RWPE1 (cell line): ENCODE measurements around the gene GPR152.
"Not testable (repeated sequence)": the region's sequence is repeated elsewhere in the genome, so short reads cannot be mapped to it uniquely, and the experiment has no call there.

Source experiments
- CTCF ChIA-PET: fragments of 350-600 bp; sonication (Branson Sonifier 250); formaldehyde crosslinking; extraction: SDS; loops from one replicate; lab custom pipeline; 2021; lab: Yijun Ruan, JAX
- POLR2A ChIA-PET: fragments of 400-600 bp; formaldehyde crosslinking; extraction: SDS; loops from one replicate; lab custom pipeline; 2020; ENCODE audit warnings: antibody characterized with exemption; ENCODE audit not compliant: low non-redundant PET; lab: Yijun Ruan, JAX
- DNase-seq: peaks from one replicate; pipeline ENCODE4 v3.0.0; 2012; ENCODE audit warnings: low spot score
- H3K27ac ChIP-seq: fragments of 450-650 bp; 2 replicates; pipeline ENCODE4 v1.5.1; 2017
- TF ChIP-seq, protein P1 (sequence below): fragments of 450-650 bp; conservative IDR thresholded peaks from 2 replicates; pipeline ENCODE4 v1.5.1; 2017; ENCODE audit warnings: low read depth, mild to moderate bottlenecking

Gene GPR152

DNA sequence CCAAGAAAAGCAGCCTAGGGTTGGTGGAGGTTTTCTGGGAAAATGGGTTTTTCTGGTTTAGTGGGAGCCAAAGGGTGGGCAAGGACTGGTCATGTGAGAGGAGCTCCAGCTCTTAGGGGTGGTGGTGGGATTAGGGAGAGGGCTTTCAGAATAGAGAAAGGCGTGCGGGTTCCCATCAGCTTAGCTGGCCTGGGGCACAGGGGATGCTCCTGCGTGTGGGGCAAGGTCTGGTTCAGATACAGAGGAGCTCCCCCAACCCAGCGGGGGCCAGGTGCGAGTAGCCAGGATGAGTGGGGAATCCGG is 15.9 kb upstream of the GPR152 start:
- H3K27ac ChIP-seq: peak overlapping the region; percentile 96
- no peak for DNase-seq
- TF ChIP-seq, protein P1, sequence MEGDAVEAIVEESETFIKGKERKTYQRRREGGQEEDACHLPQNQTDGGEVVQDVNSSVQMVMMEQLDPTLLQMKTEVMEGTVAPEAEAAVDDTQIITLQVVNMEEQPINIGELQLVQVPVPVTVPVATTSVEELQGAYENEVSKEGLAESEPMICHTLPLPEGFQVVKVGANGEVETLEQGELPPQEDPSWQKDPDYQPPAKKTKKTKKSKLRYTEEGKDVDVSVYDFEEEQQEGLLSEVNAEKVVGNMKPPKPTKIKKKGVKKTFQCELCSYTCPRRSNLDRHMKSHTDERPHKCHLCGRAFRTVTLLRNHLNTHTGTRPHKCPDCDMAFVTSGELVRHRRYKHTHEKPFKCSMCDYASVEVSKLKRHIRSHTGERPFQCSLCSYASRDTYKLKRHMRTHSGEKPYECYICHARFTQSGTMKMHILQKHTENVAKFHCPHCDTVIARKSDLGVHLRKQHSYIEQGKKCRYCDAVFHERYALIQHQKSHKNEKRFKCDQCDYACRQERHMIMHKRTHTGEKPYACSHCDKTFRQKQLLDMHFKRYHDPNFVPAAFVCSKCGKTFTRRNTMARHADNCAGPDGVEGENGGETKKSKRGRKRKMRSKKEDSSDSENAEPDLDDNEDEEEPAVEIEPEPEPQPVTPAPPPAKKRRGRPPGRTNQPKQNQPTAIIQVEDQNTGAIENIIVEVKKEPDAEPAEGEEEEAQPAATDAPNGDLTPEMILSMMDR: no peak
- CTCF ChIA-PET: interaction anchor here (0.7 to 1.9 kb wide), 3 partner anchors 29 to 147 kb away, joined by 4 to 13 read pairs (median 5); partner anchors contain the start of gene PPP1CA
- POLR2A ChIA-PET: interaction anchor here (0.5 to 2.5 kb wide), 8 partner anchors 14 to 115 kb away, joined by 3 to 11 read pairs (median 4); partner anchors contain the start of genes AIP, CORO1B, PITPNM1 and POLD4

DNA sequence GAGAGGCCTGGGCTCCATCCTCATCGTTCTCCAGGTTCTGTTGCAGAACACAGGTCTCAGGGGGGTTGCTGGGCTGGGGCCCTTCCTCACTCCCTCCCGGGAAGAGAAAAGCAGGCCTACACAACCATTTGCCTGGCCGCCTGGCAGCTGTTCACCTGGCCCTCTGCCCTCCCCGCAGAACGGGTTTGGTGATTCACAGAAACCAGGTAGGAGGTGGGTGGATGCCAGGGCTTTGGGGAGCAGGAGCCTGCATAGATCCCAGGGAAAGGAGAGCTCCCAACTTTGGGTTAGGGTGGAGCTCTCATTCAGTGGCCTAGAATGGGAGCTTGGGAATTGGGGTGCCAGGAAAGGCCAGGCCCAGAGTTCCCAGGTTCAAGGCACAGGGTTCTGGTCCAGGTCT is 15.5 kb upstream of the GPR152 start:
- ChIA-PET CTCF (interaction anchor here (0.7 to 1.9 kb wide), 2 partner anchors 67 to 147 kb away, joined by 5 to 13 read pairs; partner anchors contain the start of gene PPP1CA), POLR2A (interaction anchor here (1.0 to 2.5 kb wide), 8 partner anchors 15 to 128 kb away, joined by 3 to 11 read pairs (median 4); partner anchors contain the start of genes AIP, CORO1B, PITPNM1 and POLD4)
- H3K27ac ChIP-seq: peak overlapping the region; percentile 96
- DNase-seq: peak; percentile 89
- TF ChIP-seq, protein P1: no peak

DNA sequence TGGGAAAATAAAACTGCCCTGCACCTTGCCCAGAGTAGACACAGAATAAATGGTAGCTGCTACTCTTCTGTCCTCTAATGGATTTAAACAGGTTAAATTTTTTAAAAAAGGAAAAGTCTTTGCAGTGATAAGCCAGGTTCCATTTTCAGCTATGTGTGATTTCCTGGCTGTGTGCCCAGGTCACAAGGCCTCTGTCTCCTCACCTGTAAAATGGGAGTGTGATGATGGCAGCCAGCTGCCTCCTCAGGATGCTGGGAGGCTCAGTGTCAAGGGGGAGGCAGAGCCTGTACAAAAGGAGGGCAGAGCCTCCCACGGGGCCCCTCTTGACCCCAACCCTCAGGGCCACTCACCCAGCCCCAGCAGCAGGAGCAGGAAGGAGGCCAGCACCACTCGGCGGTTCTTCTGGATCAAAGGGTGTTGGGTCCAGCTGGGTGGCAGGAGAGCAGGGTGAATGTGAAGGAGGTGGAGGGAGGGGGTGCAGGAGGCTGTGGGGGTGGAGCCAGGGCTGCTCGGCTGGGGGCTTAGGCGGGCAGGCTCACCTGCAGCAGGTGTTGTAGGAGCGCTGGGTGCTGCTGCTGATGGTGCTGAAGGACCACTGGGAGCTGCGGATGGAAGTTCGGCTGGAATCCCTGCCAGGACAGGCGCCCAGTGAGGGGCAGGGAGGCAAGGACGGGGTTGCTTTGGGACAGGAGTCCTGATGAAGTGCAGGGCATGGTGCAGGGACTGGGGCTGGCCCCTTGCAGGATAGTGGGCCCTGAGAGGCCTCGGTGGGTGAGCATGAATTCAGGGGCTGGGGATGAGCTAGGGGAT is 14.6 kb upstream of the GPR152 start:
- ChIA-PET CTCF (interaction anchor here (1.9 kb wide), 1 partner anchor 66 kb away, joined by 13 read pairs; the partner anchor contains the start of gene PPP1CA), POLR2A (interaction anchor here (0.9 to 2.5 kb wide), 5 partner anchors 23 to 129 kb away, joined by 3 to 11 read pairs (median 5); partner anchors contain the start of genes CORO1B, PPP1CA and RPS6KB2)
- TF ChIP-seq, protein P1: no peak
- no peak for DNase-seq
- H3K27ac ChIP-seq: peak overlapping the region; percentile 96

DNA sequence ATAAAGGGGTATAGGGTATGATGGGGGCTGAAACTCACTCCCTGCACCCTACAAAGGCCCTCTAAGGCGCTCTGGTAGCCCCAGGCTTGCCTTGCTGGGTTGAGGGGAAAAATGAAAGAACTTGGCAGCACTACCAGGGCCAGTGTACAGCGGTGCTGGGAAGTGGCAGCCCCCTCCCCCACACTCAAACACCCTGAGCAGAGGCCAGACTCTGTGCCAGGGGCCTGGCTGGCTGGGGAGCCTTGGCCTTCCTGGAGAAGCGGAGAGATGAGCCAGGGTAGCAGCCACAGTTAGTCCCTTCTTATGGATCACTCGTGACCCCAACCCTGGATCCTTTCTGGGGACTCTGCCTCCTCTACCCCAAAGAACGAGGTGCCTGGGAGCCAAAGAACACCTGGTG is 13.8 kb upstream of the GPR152 start:
- ChIA-PET CTCF (interaction anchor here (0.6 to 0.7 kb wide), 2 partner anchors 41 to 47 kb away, joined by 3 read pairs; no protein-coding TSS in a partner anchor), POLR2A (no interaction called here)
- no peak for DNase-seq
- TF ChIP-seq, protein P1: no peak
- peak overlapping the region; percentile 96 for H3K27ac ChIP-seq

DNA sequence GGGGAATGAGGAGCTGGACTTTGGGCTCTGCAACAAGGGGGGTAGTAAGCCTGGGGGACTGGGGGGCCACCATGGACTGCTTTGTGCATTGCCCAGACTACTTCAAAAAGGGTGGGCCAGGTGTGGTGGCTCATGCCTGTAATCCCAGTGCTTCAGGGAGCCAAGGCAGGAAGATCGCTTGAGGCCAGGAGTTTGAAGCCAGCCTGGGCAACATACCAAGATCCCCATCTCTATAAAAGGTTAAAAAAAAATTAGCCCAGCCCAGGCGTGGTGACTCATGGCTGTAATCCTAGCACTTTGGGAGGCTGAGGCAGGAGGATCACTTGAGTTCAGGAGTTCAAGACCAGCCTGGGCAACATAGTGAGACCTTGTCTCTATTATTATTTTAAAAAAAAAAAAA is 13.0 kb upstream of the GPR152 start:
- ChIA-PET POLR2A (interaction anchor here (0.8 kb wide), 1 partner anchor 37 kb away, joined by 3 read pairs; the partner anchor contains the start of gene RPS6KB2), CTCF (interaction anchor here (0.6 to 0.7 kb wide), 5 partner anchors 11 to 121 kb away, joined by 3 read pairs; no protein-coding TSS in a partner anchor)
- H3K27ac ChIP-seq: peak overlapping the region; percentile 96
- DNase-seq: not testable (repeated sequence)

DNA sequence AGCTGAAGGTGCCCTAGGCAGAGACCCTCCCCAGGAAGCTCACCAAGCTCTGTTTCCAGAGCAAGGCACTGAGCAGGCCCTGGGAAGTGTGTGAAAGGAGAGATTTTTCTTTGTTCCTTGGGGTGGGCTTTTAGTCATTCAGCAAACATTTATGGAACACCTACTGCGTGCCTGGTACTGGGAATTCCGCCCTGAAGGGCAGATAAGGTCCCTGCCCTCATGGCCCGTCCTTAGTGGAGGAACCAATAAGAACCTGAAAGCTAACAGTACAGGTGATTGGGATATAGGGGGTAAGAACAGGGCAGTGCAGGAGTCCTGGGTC is 12.6 kb upstream of the GPR152 start:
- POLR2A ChIA-PET: interaction anchor here (0.5 to 0.8 kb wide), 2 partner anchors 24 to 37 kb away, joined by 3 read pairs; partner anchors contain the start of gene RPS6KB2

More for the DNA sequence above, 12.6 kb upstream of the GPR152 start:
- TF ChIP-seq, protein P1: no peak
- CTCF ChIA-PET: interaction anchor here (0.6 to 0.7 kb wide), 3 partner anchors 12 to 121 kb away, joined by 3 read pairs; no protein-coding TSS in a partner anchor
- no peak for DNase-seq
- H3K27ac ChIP-seq: peak overlapping the region; percentile 96
